Measurements from ENCODE around the gene RBMY1J. TPM values are rescaled to one million over a fixed set of nuclear protein-coding genes. Genes with fewer than 3 reads are reported as not detected.
"Not testable (repeated sequence)": the region's sequence is repeated elsewhere in the genome, so short reads cannot be mapped to it uniquely, and the experiment has no call there.

Gene RBMY1J
- not detected in 2 replicates for total RNA-seq (2011; cell fraction: chromatin; rRNA removed; ENCODE audit: low replicate concordance)
- not detected in 2 replicates for total RNA-seq (2011; cell fraction: nucleolus; rRNA removed)
- not detected in 2 replicates for total RNA-seq (2011; cell fraction: nucleoplasm; rRNA removed)
- total RNA-seq (2014; rRNA removed): not detected in 2 replicates
- total RNA-seq (2014; rRNA removed; fragmentation: Illumina TruSeq; extraction: Trizol): not detected in 2 replicates
- total RNA-seq (2015; rRNA removed; fragmentation: Illumina TruSeq; extraction: Trizol): not detected in 2 replicates
- total RNA-seq (2021): not detected in 2 replicates
- not detected in 2 replicates for polyA plus RNA-seq (2011; rRNA removed)
- polyA plus RNA-seq (2011; cell fraction: cytosol; rRNA removed): not detected in 2 replicates
- polyA plus RNA-seq (2011; cell fraction: nucleus; rRNA removed): not detected in 2 replicates
- not detected in 2 replicates for polyA plus RNA-seq (2012)
- polyA plus RNA-seq (2014; fragmentation: Illumina TruSeq; extraction: Trizol): not detected in 2 replicates
- polyA plus RNA-seq (2014; fragmentation: Nextera tagmentation; extraction: Ambion mirVana): not detected
- not detected in 2 replicates for polyA plus RNA-seq (2014; rRNA removed)
- polyA minus RNA-seq (2011; rRNA and poly(A)+ RNA removed): not detected in 2 replicates
- not detected in 2 replicates for polyA minus RNA-seq (2011; cell fraction: cytosol; rRNA and poly(A)+ RNA removed)
- polyA minus RNA-seq (2011; cell fraction: nucleus; rRNA and poly(A)+ RNA removed): not detected in 2 replicates
- Bru-seq, nascent RNA: not detected
- BruChase-seq, experiment 1, labeled RNA remaining after a 2-hour chase: not detected
- BruChase-seq, experiment 2, labeled RNA remaining after a 6-hour chase: not detected
- long read RNA-seq, experiment 1: 0 reads
- long read RNA-seq, experiment 2: 0 reads
- long read RNA-seq, experiment 3: 0 reads

DNA sequence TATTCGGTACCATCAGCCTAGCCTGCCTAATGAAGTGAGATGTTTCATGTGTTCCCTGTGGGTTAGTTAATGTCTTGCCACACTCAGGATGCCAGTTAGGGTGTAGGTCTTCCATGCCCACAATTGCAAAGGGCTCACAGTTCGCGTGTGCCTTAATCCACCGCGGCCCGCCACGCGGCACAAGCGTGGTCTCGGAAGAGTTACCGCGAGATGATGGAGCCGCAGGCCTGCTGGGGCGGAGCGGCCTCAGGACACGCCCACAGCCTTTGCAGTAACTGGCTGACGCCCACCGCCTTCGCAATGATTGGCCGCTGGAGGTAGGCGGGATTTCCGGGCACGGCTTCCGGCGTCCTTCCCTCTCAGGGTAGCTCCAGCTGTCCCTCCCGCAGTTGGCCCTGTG lies at the start of gene RBMY1J:
RBMY1J (plus strand) TSS at position 301 of the 400 bp plus-strand sequence. CDS start 2,038 bp downstream, outside the sequence.
- H3K4me1 ChIP-seq (replicated peaks in 1 of 2; ENCODE audit: control insufficient read depth in 2 of 2, insufficient read depth in 2 of 2, low read length in 2 of 2); ATAC-seq; H3K9me3 ChIP-seq (replicated peaks; ENCODE audit: control insufficient read depth, insufficient read depth, low read depth, low read length); H3K9ac ChIP-seq (ENCODE audit: insufficient read depth in 1 of 2, low read depth in 2 of 2, low read length in 2 of 2); POLR2A ChIA-PET; H3K9me1 ChIP-seq (ENCODE audit: control insufficient read depth, insufficient read depth, low read length); CTCF ChIA-PET (ENCODE audit: low intra/inter-chr PET ratio); H3K36me3 ChIP-seq (ENCODE audit: control insufficient read depth, insufficient read depth, low read length); FAIRE-seq; H3K27me3 ChIP-seq (ENCODE audit: control insufficient read depth in 2 of 2, insufficient read depth in 2 of 2, low read length in 2 of 2); in situ Hi-C loops (cut with MboI); BruUV-seq (replicated peaks); H4K20me1 ChIP-seq (replicated peaks; ENCODE audit: control insufficient read depth, insufficient read depth, low read length); H3K79me2 ChIP-seq (ENCODE audit: control insufficient read depth, insufficient read depth, low read length); H3K27ac ChIP-seq (ENCODE audit: extremely low read depth, low read depth, low read length); DNase-seq (ENCODE audit: extremely low read depth in 1 of 4, low spot score in 3 of 4); intact Hi-C loops (cut with micrococcal nuclease); H3K4me3 ChIP-seq; H2AFZ ChIP-seq (ENCODE audit: low read depth, low read length); H3K4me2 ChIP-seq (ENCODE audit: insufficient read depth, low read length): not testable (repeated sequence)
- no CpG with 5 or more reads among the region's 26 CpGs for WGBS (ENCODE audit: insufficient coverage, low coverage, missing lambda C conversion rate)

DNA sequence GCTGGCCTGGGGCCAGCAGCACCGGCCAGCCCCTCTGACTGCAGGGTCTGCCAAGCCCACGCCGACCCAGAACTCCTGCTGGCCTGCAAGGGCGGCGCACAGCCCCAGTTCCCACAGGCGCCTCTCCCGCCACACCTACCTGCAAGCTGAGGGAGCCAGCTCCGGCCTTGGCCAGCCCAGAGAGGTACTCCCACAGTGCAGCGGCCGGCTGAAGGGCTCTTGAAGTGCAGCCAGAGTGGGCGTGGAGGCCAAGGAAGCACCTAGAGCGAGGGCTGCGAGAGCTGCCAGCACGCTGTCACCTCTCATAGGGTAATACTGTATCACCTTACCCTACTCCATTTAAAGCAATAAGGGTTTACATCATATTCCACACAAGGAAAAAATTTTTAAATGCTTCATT lies 35.8 kb upstream of the RBMY1J start:
- Histone ChIP-seq H3K9me1 (ENCODE audit: control insufficient read depth, insufficient read depth, low read length) (no peaks in the 10 kb centered on the region), H3K79me2 (ENCODE audit: control insufficient read depth, insufficient read depth, low read length) (no peaks in the 10 kb centered on the region), H3K9me3 (replicated peaks; ENCODE audit: control insufficient read depth, insufficient read depth, low read depth, low read length) (no peaks in the 10 kb centered on the region), H3K4me2 (ENCODE audit: insufficient read depth, low read length) (no peak overlapping the region), H3K4me3 (no peak overlapping the region), H2AFZ (ENCODE audit: low read depth, low read length) (no peak overlapping the region), H3K4me1 (replicated peaks in 1 of 2; ENCODE audit: control insufficient read depth in 2 of 2, insufficient read depth in 2 of 2, low read length in 2 of 2) (no peaks in the 10 kb centered on the region), H4K20me1 (replicated peaks; ENCODE audit: control insufficient read depth, insufficient read depth, low read length) (no peaks in the 10 kb centered on the region), H3K27me3 (ENCODE audit: control insufficient read depth in 2 of 2, insufficient read depth in 2 of 2, low read length in 2 of 2) (no peaks in the 10 kb centered on the region), H3K9ac (ENCODE audit: insufficient read depth in 1 of 2, low read depth in 2 of 2, low read length in 2 of 2) (no peak overlapping the region), H3K36me3 (ENCODE audit: control insufficient read depth, insufficient read depth, low read length) (no peaks in the 10 kb centered on the region), H3K27ac (ENCODE audit: extremely low read depth, low read depth, low read length) (no peak overlapping the region)
- ChIA-PET CTCF (ENCODE audit: low intra/inter-chr PET ratio) (no interaction called here), POLR2A (no interaction called here)
- WGBS (ENCODE audit: insufficient coverage, low coverage, missing lambda C conversion rate): no CpG with 5 or more reads among the region's 14 CpGs
- TF ChIP-seq ZNF384 (IDR thresholded peaks at IDR 0.05; ENCODE audit: low read depth, low read length): no peak
- ATAC-seq: no peak
- intact Hi-C loops (cut with micrococcal nuclease): no loop called here
- no TSS peak for BruUV-seq (replicated peaks)
- no peak for FAIRE-seq
- no peak for DNase-seq (ENCODE audit: extremely low read depth in 1 of 4, low spot score in 3 of 4)
- in situ Hi-C loops (cut with MboI): no loop called here

Measured in K562 (cell line).